HG03342 (cell line): ENCODE results near the gene MYCN.
A peak's percentile ranks its signal among the peaks of the same experiment; 100 is the strongest.
"Not testable (repeated sequence)": the region's sequence is repeated elsewhere in the genome, so short reads cannot be mapped to it uniquely, and the experiment has no call there.

Experiments used
- ATAC-seq: cut with Tn5 transposase; IDR thresholded peaks from one replicate; pipeline ENCODE4 v1.9.1; 2021; ENCODE audit warnings: mild to moderate bottlenecking, moderate library complexity; ENCODE audit not compliant: unreplicated experiment

MYCN gene

DNA sequence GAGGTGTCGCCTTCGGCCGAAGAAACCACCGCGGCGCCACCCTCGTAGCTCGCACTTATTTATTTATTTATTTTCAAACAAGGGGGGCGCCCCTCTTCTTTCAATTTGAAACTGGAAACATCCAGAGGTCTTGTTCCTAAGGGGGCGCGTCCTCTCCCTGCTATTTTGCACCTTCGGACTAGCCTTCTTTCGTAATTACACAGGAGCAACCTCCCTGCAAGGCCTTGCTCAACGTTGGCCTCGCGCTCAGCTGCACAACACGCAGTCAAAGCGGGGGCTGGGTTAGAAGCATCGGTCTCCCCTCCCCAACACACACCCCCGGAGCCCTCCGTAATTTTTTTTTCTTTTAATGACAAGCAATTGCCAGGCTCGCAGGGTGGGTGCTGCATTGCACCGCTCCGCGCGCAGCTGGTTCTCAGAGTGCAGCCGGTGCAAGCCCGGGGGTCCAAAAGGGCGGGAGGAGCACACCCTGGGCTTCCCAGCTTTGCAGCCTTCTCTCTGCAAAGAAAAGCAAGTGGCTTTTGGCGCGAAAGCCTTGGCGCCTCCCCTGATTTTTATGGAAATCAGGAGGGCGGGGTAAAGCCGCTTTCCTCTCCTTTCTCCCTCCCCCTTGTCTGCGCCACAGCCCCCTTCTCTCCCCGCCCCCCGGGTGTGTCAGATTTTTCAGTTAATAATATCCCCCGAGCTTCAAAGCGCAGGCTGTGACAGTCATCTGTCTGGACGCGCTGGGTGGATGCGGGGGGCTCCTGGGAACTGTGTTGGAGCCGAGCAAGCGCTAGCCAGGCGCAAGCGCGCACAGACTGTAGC is at the start of gene MYCN:
Gene MYCN, plus strand, starts transcription at position 697 of the 807 bp plus-strand sequence. CDS start 1,515 bp downstream, outside the sequence.
- ATAC-seq, result peak; percentile 17

DNA sequence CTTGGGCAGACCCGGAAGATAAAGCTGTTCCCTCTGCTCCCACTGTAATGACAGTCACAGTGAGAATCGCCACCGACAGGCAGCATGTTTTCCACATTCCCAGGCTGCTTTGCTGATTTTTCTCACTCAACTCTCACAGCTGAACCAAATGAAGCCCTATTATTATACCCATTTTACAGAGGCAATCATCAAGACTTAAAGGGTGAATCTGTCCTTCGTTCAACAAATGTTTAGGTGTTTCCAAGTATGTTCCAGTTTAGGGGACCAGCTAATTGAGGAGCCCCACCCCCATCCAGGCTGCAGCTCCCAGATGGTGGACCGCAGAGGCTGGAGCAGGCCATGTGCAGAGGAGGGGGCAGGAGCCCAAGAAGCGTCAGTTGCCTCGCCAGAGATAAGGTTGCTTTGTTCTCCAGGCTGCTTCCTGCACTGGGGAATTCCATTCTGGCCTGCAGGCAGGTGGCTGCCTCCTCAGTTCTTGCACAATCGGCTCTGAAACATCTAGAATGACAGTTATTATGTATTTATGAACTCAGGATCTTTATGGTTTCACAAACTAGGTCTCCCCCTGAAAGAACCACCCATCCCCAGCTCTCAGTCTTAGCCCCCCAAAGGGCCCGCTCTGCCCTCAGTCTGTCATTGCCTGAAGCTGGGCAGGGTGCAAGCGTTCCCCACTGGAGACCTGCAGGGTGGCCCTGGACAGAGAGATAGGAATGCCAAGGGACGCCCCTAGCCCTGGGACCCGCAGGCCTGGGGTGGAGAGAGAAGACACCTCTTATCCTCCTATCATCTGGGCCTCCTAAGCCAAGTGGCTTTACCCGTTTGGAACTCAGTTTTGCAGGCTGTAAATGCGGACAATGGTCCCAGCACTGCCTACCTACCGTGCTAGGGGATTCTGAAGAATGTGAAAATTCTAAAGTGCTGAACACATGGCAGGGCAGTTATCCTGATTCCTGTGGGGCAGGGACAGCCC is 49.1 kb upstream of the MYCN start:
- ATAC-seq, result no peak

DNA sequence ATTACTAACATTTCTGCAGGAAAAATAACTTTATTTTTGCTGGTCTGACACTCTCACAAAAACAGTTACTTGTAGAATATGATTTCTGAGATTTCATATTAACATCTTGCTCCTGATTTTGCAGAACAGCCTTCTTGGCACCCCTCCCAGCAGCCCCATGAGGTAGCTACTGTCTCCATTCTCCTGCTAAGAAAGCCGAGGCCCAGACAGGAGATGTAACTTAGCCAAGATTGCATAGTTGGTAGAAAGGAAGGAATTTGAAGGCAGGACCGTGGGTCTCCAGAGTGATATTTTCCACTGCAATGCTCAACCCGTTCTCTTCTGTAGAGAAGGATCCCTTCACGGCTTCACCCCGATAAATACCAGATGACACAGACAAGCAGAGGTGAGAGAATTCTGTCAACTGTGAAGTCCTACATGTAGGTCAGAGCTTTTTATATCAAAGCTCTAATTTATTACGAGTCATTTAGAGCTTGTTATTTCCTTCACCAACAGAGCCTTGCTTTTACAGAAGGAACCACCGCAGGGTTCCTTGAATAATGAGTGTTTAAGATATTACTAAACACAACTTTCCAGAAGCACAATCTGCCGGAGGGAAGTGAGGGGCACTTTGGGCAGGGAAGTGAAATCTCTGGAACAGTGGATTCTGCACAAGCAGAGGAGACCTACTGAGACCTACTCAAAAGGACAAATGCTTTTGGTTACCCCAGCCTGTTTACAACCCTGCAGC is 48.0 kb upstream of the MYCN start:
- no peak for ATAC-seq

DNA sequence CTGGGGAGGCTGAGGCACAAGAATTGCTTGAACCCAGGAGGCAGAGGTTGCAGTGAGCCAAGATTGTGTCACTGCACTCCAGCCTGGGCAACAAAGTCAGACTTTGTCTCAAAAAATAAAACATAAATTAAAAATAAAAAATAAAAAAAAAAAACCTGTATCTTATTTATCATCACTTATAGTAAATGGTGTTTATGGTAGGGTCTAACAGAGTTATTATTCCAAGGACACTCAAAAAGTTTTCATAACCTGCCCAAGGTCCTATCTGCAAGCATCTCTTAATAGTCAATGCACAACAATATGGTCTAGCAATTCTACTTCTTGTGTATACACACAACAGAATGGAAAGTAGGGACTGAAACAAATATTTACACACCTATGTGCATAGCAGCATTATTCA is 47.3 kb upstream of the MYCN start:
- ATAC-seq, result no peak

DNA sequence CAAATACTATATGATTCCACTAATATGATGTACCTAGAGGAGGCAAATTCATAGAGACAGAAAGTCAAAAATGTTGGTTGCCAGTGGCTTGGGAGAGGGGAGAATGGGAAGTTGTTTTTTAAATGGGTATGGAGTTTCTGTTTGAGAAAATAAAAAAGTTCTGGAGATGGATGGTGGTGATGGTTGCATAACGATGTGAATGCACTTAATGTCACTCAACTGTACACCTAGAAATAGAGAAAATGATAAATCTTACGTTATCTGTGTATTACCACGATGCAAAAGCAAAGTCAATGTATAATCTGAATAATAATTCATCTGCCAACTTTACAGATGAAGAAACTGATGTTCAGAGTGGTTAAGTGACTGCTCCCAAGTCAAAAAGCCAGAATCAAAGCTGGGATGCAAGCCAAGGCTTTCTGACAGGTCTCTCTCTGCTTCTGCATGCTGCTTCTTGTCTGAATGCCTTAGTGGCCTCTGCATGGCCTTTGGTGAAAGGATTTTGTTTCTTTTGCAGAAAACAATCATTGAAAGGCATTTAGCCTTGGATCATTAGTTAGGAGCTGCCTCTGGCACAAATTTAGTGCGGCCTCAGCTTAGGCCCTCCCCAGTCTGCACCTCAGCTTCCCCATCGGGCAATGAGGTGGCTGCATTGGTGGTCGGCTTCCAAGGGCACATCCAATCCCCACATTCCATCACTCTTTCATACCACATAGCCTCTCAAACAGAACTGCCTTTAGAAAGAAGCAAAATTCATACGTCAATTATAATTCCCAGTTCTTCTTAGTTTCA is 46.5 kb upstream of the MYCN start:
- ATAC-seq, result no peak

DNA sequence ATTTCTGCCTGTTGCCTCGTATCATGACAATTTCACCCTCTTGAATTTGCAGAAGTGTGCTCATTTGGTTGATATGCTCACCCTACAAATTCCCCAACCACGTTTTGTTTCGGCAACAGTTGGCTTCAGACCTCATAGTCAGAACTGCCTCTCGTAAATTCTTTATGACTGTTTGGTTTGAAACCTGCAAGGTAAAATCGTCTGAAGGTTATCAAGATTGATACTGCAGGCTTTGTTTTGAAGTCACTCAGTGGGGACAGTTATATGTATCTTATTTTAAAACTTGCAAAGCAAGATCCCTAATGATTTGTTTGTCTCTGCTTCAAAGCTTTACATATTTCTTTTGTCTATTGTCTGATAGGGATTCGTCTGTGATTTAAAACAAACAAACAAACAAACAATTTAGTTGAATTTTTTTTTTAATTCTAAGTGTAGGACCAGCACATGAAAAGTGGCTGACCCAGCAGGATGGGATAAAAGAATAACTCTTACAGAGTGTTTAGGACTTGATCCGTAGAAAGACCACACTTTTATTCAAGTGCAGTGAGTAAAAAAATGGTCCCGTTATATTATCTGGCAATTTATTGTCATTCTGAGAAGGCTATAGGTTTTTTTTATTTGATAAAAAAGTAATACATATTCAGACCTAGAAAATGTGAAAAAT is 45.7 kb upstream of the MYCN start:
- ATAC-seq, result no peak

DNA sequence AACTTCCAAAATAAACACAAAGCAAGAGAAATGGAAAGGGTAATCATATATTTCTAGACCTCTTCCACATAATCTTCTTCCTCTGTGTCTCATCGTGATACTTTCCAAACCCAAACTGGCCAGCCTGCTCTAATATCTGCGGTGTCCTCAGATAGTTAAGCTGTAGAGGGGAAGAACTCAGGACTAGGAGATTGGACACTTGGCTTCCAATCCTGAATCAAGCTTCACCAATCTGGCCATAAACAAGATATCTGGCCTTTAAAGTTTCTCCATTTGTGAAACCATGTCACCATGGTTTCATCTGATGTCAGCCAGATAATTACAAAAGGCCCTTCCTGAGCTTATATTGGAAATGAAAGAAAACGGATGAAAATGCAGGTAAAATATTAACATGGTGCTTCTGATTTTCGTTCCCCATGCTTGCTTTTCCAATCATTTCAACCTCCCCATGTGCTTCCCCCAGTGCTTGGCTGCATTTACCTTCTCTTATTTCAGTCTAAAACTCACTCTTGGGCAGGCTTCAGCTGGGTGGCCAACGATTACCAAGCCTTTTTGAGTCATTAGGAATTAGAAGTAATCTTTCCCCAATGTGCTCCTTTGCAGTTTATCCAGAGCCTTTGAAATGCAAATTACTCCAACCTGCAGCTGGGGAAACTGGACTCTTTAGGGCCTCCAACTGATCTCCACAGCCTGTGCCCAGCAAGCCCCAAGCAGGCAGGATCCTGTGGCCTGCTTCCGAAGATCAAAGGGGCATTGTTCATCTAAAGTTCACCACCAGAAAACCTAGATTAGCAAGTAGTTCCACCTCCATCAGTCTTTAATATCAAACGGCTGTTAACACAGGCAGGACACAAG is 44.5 kb upstream of the MYCN start:
- no peak for ATAC-seq

DNA sequence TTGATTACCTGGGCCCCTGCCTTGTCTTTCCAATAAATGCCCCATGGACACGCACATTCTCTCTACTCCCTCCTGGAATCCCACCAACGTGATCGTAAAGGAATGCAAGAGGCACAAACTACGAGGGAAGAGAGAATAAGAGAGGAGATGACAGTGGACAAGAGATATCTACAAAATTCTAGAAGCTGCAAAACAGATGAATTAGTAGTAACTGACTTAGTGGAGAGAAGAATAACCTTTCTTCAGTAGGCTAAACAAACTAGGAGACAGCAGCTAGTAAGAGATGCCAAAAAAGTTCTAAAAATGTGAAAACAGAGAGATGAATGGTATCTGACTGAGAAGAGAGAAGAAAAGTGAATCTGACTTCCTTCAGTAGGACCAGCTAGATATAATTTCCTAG is 43.5 kb upstream of the MYCN start:
- ATAC-seq, result no peak

DNA sequence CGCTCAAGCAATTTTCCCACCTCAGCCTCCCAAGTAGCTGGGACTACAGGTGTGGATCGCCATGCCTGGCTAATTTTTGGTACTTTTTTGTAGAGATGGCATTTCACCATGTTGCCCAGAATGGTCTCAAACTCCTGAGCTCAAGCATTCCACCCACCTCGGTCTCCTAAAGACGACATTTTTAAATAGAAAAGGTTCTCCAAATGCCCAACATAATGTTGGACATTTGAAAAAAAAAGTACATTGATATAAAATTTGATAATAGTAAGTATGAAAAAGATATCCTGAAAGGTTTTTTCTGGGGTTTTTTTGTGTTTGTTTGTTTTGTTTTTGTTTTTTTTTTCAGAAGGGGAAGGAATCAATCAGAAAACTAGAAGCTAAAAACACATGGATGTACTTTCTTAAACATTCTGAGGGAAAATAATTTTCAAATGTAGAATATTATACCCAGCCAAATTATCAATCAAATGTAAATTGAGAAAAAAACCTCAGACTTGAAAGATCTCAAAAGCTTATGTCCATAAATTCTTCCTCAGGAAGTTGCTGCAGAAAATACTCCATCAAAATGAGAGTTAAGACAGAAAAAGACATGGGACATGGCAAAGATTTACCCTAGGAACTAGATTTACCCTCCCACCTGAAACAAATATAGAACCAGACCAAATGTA is 42.8 kb upstream of the MYCN start:
- no peak for ATAC-seq

DNA sequence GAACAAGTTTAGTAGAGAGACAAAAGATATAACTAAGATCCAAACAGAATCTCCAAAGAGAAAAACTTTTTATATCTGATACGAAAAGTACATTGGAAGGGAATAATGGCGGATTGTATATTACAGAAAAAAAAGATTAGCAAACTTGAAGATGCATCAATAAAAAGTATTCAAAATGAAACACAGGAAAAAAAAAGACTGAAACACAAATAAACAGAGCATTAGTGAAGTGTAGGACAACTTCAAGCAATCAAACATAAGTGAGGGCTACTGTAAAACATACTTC is 41.1 kb upstream of the MYCN start:
- no peak for ATAC-seq

DNA sequence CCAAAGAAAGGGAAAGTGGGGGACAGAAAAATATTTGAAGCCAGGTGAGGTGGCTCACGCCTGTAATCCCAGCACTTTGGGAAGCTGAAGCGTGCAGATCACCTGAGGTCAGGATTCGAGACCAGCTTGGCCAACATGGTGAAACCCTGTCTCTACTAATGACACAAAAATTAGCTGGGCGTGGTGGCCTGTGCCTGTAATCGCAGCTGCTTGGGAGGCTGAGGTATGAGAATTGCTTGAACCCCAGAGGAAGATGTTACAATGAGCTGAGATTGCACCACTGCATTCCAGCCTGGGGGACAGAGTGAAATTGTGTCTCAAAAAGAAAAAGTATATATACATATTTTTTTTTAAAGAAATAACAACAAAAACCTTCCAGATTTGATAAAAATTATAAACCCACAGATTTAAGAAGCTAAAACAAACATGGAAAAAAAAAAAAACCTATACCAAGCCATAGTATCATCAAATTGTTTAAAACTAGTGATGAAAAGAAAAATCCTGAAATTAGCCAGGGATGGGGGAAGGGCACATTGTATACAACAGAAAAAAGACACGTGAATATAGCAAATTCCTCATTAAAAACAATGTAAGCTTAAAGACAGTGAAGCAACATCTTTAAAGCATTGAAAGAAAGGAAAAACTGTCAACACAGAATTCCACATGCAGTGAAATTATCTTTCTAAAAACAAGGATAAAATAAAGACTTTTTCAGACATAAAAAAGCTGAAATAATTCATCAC is 40.4 kb upstream of the MYCN start:
- ATAC-seq, result no peak

DNA sequence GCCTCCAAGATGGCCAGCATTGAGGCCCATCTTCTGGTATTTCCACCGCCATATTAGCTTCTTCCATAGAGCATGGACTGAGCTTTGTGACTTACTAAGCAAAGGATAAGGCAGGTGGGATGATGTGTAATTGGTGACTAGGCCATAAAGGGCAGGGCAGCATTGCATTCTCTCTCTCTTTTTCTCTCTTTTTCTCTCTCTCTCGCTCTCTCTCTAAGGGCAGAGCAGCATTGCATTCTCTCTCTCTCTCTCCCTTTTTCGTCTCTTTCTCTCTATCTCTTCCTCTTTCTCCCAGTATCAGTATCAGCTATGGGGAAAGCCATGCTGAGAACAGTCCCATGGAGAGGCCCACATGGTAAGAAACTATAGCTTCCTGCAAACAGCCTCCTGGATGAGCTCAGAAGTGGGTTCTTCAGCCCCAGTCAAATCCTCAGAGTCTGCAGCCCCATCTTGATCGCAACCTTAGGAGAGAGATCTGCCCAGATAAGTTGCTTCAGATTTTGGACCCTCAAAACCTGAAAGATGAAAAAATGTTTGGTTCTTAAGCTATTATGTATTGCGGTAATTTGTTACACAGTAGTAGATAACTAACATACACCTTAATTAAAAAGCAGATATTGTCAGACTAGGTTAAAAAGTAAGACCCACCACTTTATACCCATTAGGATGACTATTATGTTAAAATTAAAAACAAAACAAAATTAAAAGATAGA is 39.1 kb upstream of the MYCN start:
- ATAC-seq, result no peak

DNA sequence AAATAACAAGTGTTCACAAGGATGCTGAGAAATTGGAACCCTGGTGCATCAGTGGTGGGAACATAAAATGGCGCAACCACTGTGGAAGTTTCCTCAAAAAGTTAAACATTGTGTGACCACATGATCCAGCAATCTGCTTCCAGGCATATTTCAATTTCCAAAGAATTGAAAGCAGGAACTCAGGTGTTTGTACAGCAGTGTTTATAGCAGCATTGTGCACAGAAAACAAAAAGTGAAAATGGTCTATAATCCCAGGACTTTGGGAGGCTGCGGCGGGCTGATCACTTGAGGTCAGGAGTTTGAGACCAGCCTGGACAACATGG is 38.6 kb upstream of the MYCN start:
- no peak for ATAC-seq

DNA sequence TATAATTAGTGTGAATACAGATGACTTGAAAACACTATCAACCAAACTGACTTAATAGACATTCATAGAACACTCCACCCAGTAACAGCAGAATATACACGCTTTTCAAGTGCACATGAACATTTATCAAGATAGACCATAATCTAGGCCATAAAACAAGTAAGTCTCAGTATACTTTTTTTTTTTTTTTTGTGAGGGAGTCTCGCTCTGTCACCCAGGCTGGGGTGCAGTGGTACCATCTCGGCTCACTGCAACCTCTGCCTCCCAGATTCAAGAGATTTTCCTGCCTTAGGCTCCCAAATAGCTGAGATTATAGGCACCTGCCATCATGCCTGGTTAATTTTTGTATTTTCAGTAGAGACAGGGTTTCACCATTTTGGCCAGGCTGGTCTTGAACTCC is 36.4 kb upstream of the MYCN start:
- ATAC-seq, result not testable (repeated sequence)

DNA sequence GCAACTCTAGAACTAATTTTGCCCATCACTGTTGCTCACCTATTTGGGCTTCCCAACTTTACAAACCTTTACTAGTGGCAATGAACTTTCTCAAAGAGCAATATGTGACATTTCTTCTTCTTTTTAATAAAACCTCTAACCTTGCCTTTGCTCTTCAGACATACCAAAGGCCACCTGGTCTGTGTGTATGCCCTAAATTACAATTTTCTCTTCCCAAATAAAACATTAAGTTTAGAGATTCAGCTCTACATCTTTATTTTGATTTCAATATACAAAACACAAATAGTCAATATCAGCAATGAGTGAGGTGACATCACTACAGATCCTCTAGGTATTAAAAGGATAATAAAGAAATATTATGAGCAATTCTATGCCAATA is 35.1 kb upstream of the MYCN start:
- ATAC-seq, result no peak

DNA sequence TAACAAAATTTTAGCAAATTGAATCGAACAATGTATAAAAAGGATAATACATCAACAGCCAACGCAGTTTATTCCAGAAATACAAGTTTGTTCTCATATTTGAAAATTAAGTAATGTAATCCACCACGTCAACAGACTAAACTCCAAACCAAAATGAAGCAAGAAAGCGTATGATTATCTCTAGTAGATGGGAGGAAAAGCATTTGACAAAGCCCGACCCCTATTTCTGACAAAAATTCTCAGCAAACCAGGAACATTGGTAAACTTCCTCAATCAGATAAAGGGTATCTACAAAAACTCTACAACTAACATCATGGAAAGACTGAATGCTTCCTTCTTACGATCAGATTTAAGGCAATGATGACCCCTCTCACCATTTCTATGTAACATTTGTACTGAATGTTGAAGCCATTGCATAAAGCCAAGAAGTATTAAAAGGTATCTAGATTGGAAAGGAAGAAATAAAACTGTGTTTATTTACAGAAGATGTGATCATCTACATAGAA is 34.3 kb upstream of the MYCN start:
- no peak for ATAC-seq

DNA sequence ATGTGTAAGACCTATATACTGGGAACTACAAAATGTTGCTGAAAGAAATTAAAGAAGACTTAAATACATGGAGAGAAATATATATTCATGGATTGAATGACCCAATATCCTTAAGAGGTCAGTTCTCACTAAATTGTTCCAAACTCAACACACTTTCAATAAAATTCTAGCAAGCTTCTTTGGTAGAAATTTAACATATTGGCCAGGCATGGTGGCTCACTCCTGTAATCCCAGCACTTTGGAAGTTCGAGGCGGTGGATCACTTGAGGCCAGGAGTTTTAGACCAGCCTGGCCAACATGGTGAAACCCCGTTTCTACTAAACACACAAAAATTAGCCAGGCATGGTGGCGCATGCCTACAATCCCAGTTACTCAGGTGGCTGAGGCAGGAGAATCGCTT is 33.6 kb upstream of the MYCN start:
- ATAC-seq, result no peak
